Right lobe of liver (tissue), 6 donors: ENCODE data around the gene KCNQ1. TPM values are rescaled to one million over a fixed set of nuclear protein-coding genes. Genes with fewer than 3 reads are reported as not detected.

Experiments
- ATAC-seq, 4 donors: fragments of 200-7000 bp; cut with Tn5 transposase; one replicate each; pipeline ENCODE4 v1.9.1; 2020; ENCODE audit warnings: mild to moderate bottlenecking in 4 of 4, moderate library complexity in 4 of 4
- DNase-seq, 3 donors: peaks; one replicate each; pipeline ENCODE4 v3.0.0-alpha.2; 2020
- H3K27ac ChIP-seq, 3 donors: fragments of 200-600 bp; one replicate each; pipeline ENCODE4 v1.8.0; 2022
- H3K27me3 ChIP-seq, 2 donors: fragments of 200-600 bp; one replicate each; pipeline ENCODE4 v1.8.0; 2022
- H3K36me3 ChIP-seq, 4 donors: fragments of 200-600 bp; sonication (generic) in 1 of 4; one replicate each; pipeline versions ENCODE4 v1.5.1 to v1.8.0; 2017 to 2022; ENCODE audit warnings: control low read depth in 1 of 4
- H3K4me1 ChIP-seq, 4 donors: fragments of 200-600 bp; sonication (generic) in 1 of 4; one replicate each; pipeline versions ENCODE4 v1.5.1 to v1.8.0; 2017 to 2022; ENCODE audit warnings: control low read depth in 1 of 4
- H3K4me3 ChIP-seq, 3 donors: fragments of 200-600 bp; one replicate each; pipeline ENCODE4 v1.8.0; 2022
- H3K9me3 ChIP-seq, 4 donors: fragments of 200-600 bp; sonication (generic) in 1 of 4; one replicate each; pipeline versions ENCODE4 v1.5.1 to v1.8.0; 2017 to 2022; ENCODE audit warnings: control low read depth in 1 of 4
- CTCF ChIP-seq, 4 donors: fragments of 200-600 bp in 3 of 4; fragments of 450-650 bp in 1 of 4; IDR thresholded peaks; one replicate each; pipeline versions ENCODE4 v1.5.1 to v1.8.0; 2016 to 2022; ENCODE audit warnings: antibody characterized with exemption in 4 of 4, mild to moderate bottlenecking in 2 of 4
- POLR2A ChIP-seq: fragments of 450-650 bp; IDR thresholded peaks from one replicate; pipeline ENCODE4 v1.6.1; 2017; ENCODE audit warnings: antibody characterized with exemption, mild to moderate bottlenecking
- WGBS: methylation state at CpG from one replicate; pipeline ENCODE4 v1.1.6; 2018; ENCODE audit warnings: low coverage, low lambda C conversion rate; ENCODE audit not compliant: insufficient coverage; ENCODE audit errors: missing lambda C conversion rate; 5-methylcytosine and 5-hydroxymethylcytosine counted together
- intact Hi-C, 2 donors: fragments of 100-400 bp; cut with DNase I; formaldehyde crosslinking; loops; one replicate each; pipeline versions ENCODE4 v1.11.2 to v1.14.1; 2022
- total RNA-seq, 6 experiments: library from RNA; depleted of rRNA in 2 of 6; stranded (reverse); fragments of >200 nt in 2 of 6; fragmentation: NEBNext Ultra II Directional in 3 of 6; extraction: Animal tissue kit (Norgen Biotek cat#: 25700) in 3 of 6; gene quantifications; one replicate each; pipeline versions ENCODE4 v1.1.0 to v1.2.4, GENCODE V29; 2016 to 2023
- donor health status: DM: no; HTN: yes; CAD: no.
- donor health status: DM: no; HTN: no; CAD: no.
- donor health status: DM: no; HTN: no; CAD: no.
- donor health status: DM: no; HTN: yes; CAD: no.
- donor health status: DM: no; HTN: yes; CAD: no.

The KCNQ1 gene
- total RNA-seq, 6 experiments from 2014 or later: 0.61 to 2.4 (median 1.8) TPM

- intact Hi-C loops: no loop called here
- DNase-seq (no peak), ATAC-seq (no peak)
- H3K27me3 ChIP-seq: no peaks in the 10 kb centered on the region
- 100% methylated on average over 2 of the region's 12 CpGs for WGBS
- no peak overlapping the region for H3K4me3 ChIP-seq
- no peaks in the 10 kb centered on the region for H3K9me3 ChIP-seq
- no peaks in the 10 kb centered on the region for H3K36me3 ChIP-seq
- H3K4me1 ChIP-seq: no peaks in the 10 kb centered on the region
- TF ChIP-seq CTCF (IDR thresholded peaks at IDR 0.05): no peak
- TF ChIP-seq POLR2A: no peak
- H3K27ac ChIP-seq: no peak overlapping the region
Observed at GRCh38 chr11:2735053-2735589, 290.3 kb downstream of the KCNQ1 start.

DNA sequence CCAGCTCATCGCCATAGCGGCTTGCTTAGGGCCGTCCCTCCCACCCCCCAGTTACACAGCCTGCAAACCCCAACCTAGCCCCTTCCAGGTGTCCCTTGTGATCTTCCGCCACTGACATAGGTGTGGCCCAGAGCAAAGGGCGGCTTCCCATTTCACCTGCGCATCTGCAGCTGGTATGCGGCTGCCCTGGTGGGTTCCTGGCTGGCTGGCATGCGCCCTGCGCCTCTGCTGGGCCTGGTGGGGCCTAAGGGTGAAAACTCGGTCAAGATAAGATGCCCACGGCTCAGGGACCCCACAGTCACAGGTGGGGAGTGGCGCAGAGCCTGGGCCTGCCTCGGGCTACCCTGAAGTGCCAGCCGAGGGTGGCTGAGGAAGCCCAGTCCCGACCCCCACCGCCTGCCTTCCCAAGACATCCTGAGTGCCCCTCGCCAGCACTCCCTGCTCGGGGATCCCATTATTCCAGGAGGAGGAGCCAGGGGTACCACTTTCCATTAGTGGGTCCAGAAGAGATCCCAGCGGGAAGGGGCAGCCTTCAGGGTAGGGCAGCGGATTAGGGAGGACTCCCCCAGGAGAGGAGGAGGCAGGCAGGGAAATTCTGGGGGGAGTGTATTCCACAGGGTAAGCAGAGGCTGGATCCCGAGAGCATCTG, 291.9 kb downstream of the KCNQ1 start:
- no peaks in the 10 kb centered on the region for H3K36me3 ChIP-seq
- 81% methylated on average over 2 of the region's 21 CpGs for WGBS
- no peak overlapping the region for H3K27ac ChIP-seq
- intact Hi-C loops: no loop called here
- TF ChIP-seq POLR2A (no peak), CTCF (IDR thresholded peaks at IDR 0.05) (no peak)
- H3K4me1 ChIP-seq: no peaks in the 10 kb centered on the region
- H3K4me3 ChIP-seq: no peak overlapping the region
- no peaks in the 10 kb centered on the region for H3K9me3 ChIP-seq
- DNase-seq (no peak), ATAC-seq (no peak)
- no peaks in the 10 kb centered on the region for H3K27me3 ChIP-seq

DNA sequence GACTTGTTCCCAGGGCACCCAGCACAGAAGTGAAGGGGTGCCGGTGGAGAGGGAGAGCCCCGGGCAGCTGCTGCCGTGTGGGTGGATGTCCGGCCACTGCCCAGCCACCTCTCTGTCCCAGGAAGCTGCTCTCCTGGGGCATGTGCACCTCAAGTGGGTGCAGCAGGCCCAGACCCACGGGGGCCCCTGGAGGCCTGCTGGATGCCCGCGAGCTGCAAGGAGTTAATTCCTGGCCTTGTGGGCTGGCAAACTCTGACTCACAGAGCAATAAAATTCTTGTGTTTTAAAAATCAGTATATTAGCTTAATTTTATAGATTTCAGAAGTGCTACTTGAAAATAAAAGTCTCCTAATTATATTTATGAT, 292.4 kb downstream of the KCNQ1 start:
- Histone ChIP-seq H3K4me1 (no peaks in the 10 kb centered on the region), H3K27ac (no peak overlapping the region), H3K36me3 (no peaks in the 10 kb centered on the region), H3K9me3 (no peaks in the 10 kb centered on the region), H3K27me3 (no peaks in the 10 kb centered on the region), H3K4me3 (no peak overlapping the region)
- no peak for DNase-seq
- WGBS: 76% methylated on average over 5 of the region's 7 CpGs
- TF ChIP-seq CTCF (IDR thresholded peaks at IDR 0.05) (no peak), POLR2A (no peak)
- intact Hi-C loops: no loop called here
- no peak for ATAC-seq

DNA sequence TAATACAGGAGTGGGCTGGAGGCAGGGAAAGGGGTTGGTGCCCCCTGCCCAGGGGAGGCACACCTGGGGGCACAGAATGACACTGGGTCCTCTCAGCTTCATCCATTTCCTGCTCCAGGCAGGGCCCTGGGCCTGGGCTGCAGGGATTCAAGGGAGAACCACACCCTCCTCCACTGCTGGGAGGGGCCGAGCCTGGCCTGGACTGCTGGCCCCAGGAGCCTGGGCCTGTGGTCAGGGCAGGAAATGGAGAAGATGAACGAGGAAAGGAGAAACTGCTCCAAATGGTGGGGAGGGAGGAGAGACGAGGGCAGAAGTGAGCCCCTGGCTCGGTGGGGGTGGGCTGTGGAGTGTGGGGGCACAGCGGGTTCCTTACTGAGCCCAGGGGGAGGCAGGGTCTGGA, 293.1 kb downstream of the KCNQ1 start:
- Histone ChIP-seq H3K36me3 (no peaks in the 10 kb centered on the region), H3K4me3 (no peak overlapping the region), H3K9me3 (no peaks in the 10 kb centered on the region), H3K27ac (no peak overlapping the region), H3K27me3 (no peaks in the 10 kb centered on the region), H3K4me1 (no peaks in the 10 kb centered on the region)
- no peak for TF ChIP-seq CTCF (IDR thresholded peaks at IDR 0.05)
- no peak for TF ChIP-seq POLR2A
- WGBS: 35% methylated on average over 5 of the region's 5 CpGs
- intact Hi-C loops: no loop called here
- ATAC-seq: no peak
- DNase-seq: no peak
